Liver (tissue), 9 donors: Measurements from ENCODE around the gene AREL1. TPM values are rescaled to one million over a fixed set of nuclear protein-coding genes. Genes with fewer than 3 reads are reported as not detected.

Experiments
- DNase-seq: peaks from one replicate; pipeline ENCODE4 v3.0.0-alpha.2; 2017; ENCODE audit warnings: low spot score
- H3K27ac ChIP-seq, 2 donors: one replicate each; pipeline ENCODE4 v1.7.0; 2013; ENCODE audit warnings: inconsistent platforms in 2 of 2, low read length in 2 of 2, control low read depth in 1 of 2, low read depth in 1 of 2, mild to moderate bottlenecking in 1 of 2
- H3K27me3 ChIP-seq, 4 donors: one replicate each; pipeline versions ENCODE4 v1.6.1 to v1.7.0; 2013; ENCODE audit warnings: low read length in 3 of 4, inconsistent platforms in 1 of 4, mild to moderate bottlenecking in 1 of 4, moderate library complexity in 1 of 4; ENCODE audit not compliant: control insufficient read depth in 4 of 4, insufficient read depth in 4 of 4
- H3K36me3 ChIP-seq, 4 donors: one replicate each; pipeline versions ENCODE4 v1.6.1 to v1.7.0; 2013; ENCODE audit warnings: low read length in 3 of 4, mild to moderate bottlenecking in 3 of 4, low read depth in 1 of 4, moderate library complexity in 1 of 4; ENCODE audit not compliant: control insufficient read depth in 4 of 4, insufficient read depth in 3 of 4
- H3K4me1 ChIP-seq, 4 donors: one replicate each; pipeline versions ENCODE4 v1.6.1 to v1.7.0; 2013; ENCODE audit warnings: low read length in 3 of 4, mild to moderate bottlenecking in 3 of 4, moderate library complexity in 1 of 4; ENCODE audit not compliant: control insufficient read depth in 4 of 4, insufficient read depth in 4 of 4
- H3K4me3 ChIP-seq, 3 donors: one replicate each; pipeline versions ENCODE4 v1.6.1 to v1.7.0; 2013; ENCODE audit warnings: low read length in 3 of 3, control low read depth in 1 of 3, low read depth in 1 of 3, mild to moderate bottlenecking in 1 of 3
- H3K9ac ChIP-seq, 2 donors: one replicate each; pipeline ENCODE4 v1.7.0; 2013; ENCODE audit warnings: low read length in 2 of 2, mild to moderate bottlenecking in 2 of 2, moderate library complexity in 2 of 2, control low read depth in 1 of 2, low read depth in 1 of 2
- H3K9me3 ChIP-seq, 4 donors: one replicate each; pipeline versions ENCODE4 v1.6.1 to v1.7.0; 2013; ENCODE audit warnings: low read length in 3 of 4; ENCODE audit not compliant: control insufficient read depth in 4 of 4
- EGR1 ChIP-seq, 2 donors: IDR thresholded peaks; 2 replicates each; pipeline ENCODE4 v1.6.1; 2016 to 2018; ENCODE audit warnings: antibody characterized with exemption in 2 of 2, low read depth in 2 of 2
- FOXA1 ChIP-seq: IDR thresholded peaks from 2 replicates; pipeline ENCODE4 v1.6.1; 2016; ENCODE audit warnings: antibody characterized with exemption
- FOXA2 ChIP-seq: IDR thresholded peaks from 2 replicates; pipeline ENCODE4 v1.6.1; 2016; ENCODE audit warnings: antibody characterized with exemption
- GABPA ChIP-seq, 2 donors: IDR thresholded peaks in 1 of 2; conservative IDR thresholded peaks in 1 of 2; 2 replicates each; pipeline ENCODE4 v1.6.1; 2016; ENCODE audit warnings: antibody characterized with exemption in 2 of 2, mild to moderate bottlenecking in 1 of 2, moderate library complexity in 1 of 2
- HNF4A ChIP-seq, 2 donors: conservative IDR thresholded peaks; 2 replicates each; pipeline ENCODE4 v1.6.1; 2016; ENCODE audit warnings: antibody characterized with exemption in 2 of 2, mild to moderate bottlenecking in 2 of 2
- HNF4G ChIP-seq: IDR thresholded peaks from 2 replicates; pipeline ENCODE4 v1.6.1; 2016; ENCODE audit warnings: antibody characterized with exemption
- JUND ChIP-seq, 2 donors: IDR thresholded peaks; 2 replicates each; pipeline ENCODE4 v1.6.1; 2016; ENCODE audit warnings: antibody characterized with exemption in 2 of 2
- NR2F2 ChIP-seq: IDR thresholded peaks from 2 replicates; pipeline ENCODE4 v1.6.1; 2016; ENCODE audit warnings: antibody characterized with exemption
- RAD21 ChIP-seq, 2 donors: IDR thresholded peaks; 2 replicates each; pipeline ENCODE4 v1.6.1; 2016; ENCODE audit warnings: antibody characterized with exemption in 2 of 2, mild to moderate bottlenecking in 2 of 2
- RXRA ChIP-seq, 2 donors: IDR thresholded peaks; 2 replicates each; pipeline ENCODE4 v1.6.1; 2017 to 2018; ENCODE audit warnings: antibody characterized with exemption in 2 of 2, mild to moderate bottlenecking in 1 of 2
- SP1 ChIP-seq: IDR thresholded peaks from 2 replicates; pipeline ENCODE4 v1.6.1; 2018; ENCODE audit warnings: antibody characterized with exemption, mild to moderate bottlenecking
- TAF1 ChIP-seq: conservative IDR thresholded peaks from 2 replicates; pipeline ENCODE4 v1.6.1; 2016; ENCODE audit warnings: antibody characterized with exemption, mild to moderate bottlenecking
- YY1 ChIP-seq: IDR thresholded peaks from 2 replicates; pipeline ENCODE4 v1.6.1; 2016; ENCODE audit warnings: antibody characterized with exemption, mild to moderate bottlenecking
- WGBS: extraction: QIAGEN DNeasy Blood & Tissue Kit; methylation state at CpG from one replicate; pipeline ENCODE4 v1.1.7; 2013; 5-methylcytosine and 5-hydroxymethylcytosine counted together
- polyA plus RNA-seq, 2 donors: library from polyadenylated mRNA; stranded (reverse) in 1 of 2; unstranded in 1 of 2; fragments of 200-250 nt in 1 of 2; fragments of >200 nt in 1 of 2; fragmentation: Nextera tagmentation in 1 of 2; extraction: Ambion mirVana in 1 of 2; gene quantifications; one replicate each; pipeline versions ENCODE4 v1.2.1 to v1.2.3, GENCODE V29; 2013 to 2015
- total RNA-seq, 2 donors: library from RNA; depleted of rRNA; stranded (reverse); fragments of >200 nt; gene quantifications; one replicate each; pipeline ENCODE4 v1.2.3, GENCODE V29; 2014
- TF ChIP-seq, protein P1 (sequence below): fragments of 150-350 bp; IDR thresholded peaks from 2 replicates; pipeline ENCODE4 v1.5.1; 2017; ENCODE audit warnings: improper control_type of control experiment, low read depth, low read length; ENCODE audit not compliant: missing input control
- TF ChIP-seq, protein P2 (sequence below): IDR thresholded peaks from 2 replicates; pipeline ENCODE4 v1.6.1; 2016; ENCODE audit warnings: antibody characterized with exemption
- TF ChIP-seq, protein P3 (sequence below): IDR thresholded peaks from 2 replicates; pipeline ENCODE4 v1.6.1; 2016; ENCODE audit warnings: antibody characterized with exemption
- TF ChIP-seq, protein P4 (sequence below): IDR thresholded peaks from 2 replicates; pipeline ENCODE4 v1.6.1; 2016; ENCODE audit warnings: antibody characterized with exemption, mild to moderate bottlenecking
- TF ChIP-seq, protein P5 (sequence below): IDR thresholded peaks from 2 replicates; pipeline ENCODE4 v1.6.1; 2016; ENCODE audit warnings: antibody characterized with exemption
- donor health status: healthy.
- donor health status: healthy.
- donor health status: healthy.
- donor health status: healthy.
- donor health status: healthy.

Gene AREL1
- total and polyA plus RNA-seq, 4 donors, result 5.6 to 26.6 (median 13.2) TPM

DNA sequence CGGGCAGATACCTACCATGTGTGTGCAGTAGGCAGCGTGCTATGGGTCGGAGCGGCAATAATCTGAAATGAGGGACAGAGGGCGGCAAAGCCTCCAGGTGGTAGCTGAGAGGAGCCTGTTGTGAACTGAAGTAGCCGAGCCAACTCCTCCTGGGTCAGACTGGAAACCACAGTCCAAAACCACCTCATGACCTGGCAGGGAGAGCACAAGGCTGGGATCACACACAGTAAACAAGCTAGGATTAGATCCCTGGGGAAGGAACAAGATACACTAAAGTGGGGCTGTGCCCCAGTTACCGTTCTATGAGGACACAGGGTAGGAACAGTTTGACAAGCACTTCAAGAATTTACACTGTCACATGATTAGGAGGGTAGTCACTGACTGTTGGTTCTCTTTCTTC lies 49.0 kb downstream of the AREL1 start:
- peaks cover 16 to 61% (median 37%) of the 10 kb centered on the region in 4 donors for H3K36me3 ChIP-seq
- no peaks in the 10 kb centered on the region for H3K27me3 ChIP-seq
- no peak for TF ChIP-seq RXRA (IDR thresholded peaks at IDR 0.05)
- TF ChIP-seq, protein P1, sequence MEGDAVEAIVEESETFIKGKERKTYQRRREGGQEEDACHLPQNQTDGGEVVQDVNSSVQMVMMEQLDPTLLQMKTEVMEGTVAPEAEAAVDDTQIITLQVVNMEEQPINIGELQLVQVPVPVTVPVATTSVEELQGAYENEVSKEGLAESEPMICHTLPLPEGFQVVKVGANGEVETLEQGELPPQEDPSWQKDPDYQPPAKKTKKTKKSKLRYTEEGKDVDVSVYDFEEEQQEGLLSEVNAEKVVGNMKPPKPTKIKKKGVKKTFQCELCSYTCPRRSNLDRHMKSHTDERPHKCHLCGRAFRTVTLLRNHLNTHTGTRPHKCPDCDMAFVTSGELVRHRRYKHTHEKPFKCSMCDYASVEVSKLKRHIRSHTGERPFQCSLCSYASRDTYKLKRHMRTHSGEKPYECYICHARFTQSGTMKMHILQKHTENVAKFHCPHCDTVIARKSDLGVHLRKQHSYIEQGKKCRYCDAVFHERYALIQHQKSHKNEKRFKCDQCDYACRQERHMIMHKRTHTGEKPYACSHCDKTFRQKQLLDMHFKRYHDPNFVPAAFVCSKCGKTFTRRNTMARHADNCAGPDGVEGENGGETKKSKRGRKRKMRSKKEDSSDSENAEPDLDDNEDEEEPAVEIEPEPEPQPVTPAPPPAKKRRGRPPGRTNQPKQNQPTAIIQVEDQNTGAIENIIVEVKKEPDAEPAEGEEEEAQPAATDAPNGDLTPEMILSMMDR, result no peak
- TF ChIP-seq RAD21 (IDR thresholded peaks at IDR 0.05), result no peak
- TF ChIP-seq, protein P2, sequence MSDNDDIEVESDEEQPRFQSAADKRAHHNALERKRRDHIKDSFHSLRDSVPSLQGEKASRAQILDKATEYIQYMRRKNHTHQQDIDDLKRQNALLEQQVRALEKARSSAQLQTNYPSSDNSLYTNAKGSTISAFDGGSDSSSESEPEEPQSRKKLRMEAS, result no peak
- no peak for TF ChIP-seq YY1
- TF ChIP-seq NR2F2, result no peak
- WGBS, result 96% methylated on average over 7 of the region's 7 CpGs
- no peak for DNase-seq
- no peak overlapping the region for H3K27ac ChIP-seq
- no peaks in the 10 kb centered on the region for H3K9me3 ChIP-seq
- no peak overlapping the region for H3K4me3 ChIP-seq
- H3K4me1 ChIP-seq, result peaks cover 0 to under 1% (median 0%) of the 10 kb centered on the region in 4 donors
- H3K9ac ChIP-seq, result no peak overlapping the region

DNA sequence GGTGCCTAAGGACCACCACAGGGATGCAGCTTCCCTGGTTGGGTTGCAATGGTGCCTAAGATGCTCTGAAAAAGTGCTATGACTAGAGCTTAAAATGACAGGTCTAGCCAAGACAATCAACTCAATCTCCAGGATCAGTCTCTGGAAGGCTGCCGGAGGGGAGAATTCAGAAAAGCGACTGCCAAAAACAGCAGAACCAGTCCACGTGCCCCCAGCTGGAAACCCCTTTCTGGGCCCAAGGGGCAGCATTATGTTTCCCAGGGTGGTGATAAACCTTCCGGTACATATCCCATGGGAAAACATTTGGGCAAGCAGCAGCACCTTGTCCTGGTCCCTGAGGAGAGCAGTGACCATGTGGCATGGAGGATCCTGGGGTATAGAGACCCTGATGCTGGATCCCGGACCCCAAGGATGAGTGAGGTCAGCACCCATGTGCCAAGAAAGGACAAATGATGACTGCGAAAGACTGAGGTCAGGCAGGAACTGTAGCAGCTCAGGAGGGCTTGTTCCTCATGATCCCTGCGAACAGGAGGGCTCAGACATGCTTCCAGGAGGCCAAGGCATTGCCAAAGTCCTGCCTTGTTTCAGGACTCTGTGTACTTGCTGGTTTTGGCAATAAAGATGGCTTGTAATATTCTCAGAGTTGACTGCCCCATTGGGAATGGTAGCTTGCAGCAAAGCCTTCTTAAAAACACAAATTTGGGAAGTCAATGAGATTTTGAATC lies 51.0 kb downstream of the AREL1 start:
- H3K9ac ChIP-seq, result no peak overlapping the region
- no peak overlapping the region for H3K4me3 ChIP-seq
- no peak overlapping the region for H3K27ac ChIP-seq
- H3K27me3 ChIP-seq, result no peaks in the 10 kb centered on the region
- H3K9me3 ChIP-seq, result no peaks in the 10 kb centered on the region
- H3K4me1 ChIP-seq, result peaks cover 0 to 7% (median 3%) of the 10 kb centered on the region in 4 donors
- H3K36me3 ChIP-seq, result peaks cover 12 to 44% (median 28%) of the 10 kb centered on the region in 4 donors
- DNase-seq, result no peak
- WGBS, result 98% methylated on average over 7 of the region's 7 CpGs
- TF ChIP-seq RAD21 (IDR thresholded peaks at IDR 0.05) (no peak), YY1 (no peak), SP1 (no peak), FOXA2 (no peak), TAF1 (no peak), GABPA (IDR thresholded peaks at IDR 0.05 in 1 of 2, conservative IDR thresholded peaks at IDR 0.05 in 1 of 2) (no peak), JUND (IDR thresholded peaks at IDR 0.05) (no peak), HNF4A (conservative IDR thresholded peaks at IDR 0.05) (no peak), RXRA (IDR thresholded peaks at IDR 0.05) (no peak), NR2F2 (no peak), FOXA1 (no peak), HNF4G (no peak), EGR1 (IDR thresholded peaks at IDR 0.05; ENCODE audit: low read depth in 2 of 2) (no peak)
- TF ChIP-seq, protein P2, result no peak
- TF ChIP-seq, protein P3, sequence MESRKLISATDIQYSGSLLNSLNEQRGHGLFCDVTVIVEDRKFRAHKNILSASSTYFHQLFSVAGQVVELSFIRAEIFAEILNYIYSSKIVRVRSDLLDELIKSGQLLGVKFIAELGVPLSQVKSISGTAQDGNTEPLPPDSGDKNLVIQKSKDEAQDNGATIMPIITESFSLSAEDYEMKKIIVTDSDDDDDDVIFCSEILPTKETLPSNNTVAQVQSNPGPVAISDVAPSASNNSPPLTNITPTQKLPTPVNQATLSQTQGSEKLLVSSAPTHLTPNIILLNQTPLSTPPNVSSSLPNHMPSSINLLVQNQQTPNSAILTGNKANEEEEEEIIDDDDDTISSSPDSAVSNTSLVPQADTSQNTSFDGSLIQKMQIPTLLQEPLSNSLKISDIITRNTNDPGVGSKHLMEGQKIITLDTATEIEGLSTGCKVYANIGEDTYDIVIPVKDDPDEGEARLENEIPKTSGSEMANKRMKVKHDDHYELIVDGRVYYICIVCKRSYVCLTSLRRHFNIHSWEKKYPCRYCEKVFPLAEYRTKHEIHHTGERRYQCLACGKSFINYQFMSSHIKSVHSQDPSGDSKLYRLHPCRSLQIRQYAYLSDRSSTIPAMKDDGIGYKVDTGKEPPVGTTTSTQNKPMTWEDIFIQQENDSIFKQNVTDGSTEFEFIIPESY, result no peak
- TF ChIP-seq, protein P4, sequence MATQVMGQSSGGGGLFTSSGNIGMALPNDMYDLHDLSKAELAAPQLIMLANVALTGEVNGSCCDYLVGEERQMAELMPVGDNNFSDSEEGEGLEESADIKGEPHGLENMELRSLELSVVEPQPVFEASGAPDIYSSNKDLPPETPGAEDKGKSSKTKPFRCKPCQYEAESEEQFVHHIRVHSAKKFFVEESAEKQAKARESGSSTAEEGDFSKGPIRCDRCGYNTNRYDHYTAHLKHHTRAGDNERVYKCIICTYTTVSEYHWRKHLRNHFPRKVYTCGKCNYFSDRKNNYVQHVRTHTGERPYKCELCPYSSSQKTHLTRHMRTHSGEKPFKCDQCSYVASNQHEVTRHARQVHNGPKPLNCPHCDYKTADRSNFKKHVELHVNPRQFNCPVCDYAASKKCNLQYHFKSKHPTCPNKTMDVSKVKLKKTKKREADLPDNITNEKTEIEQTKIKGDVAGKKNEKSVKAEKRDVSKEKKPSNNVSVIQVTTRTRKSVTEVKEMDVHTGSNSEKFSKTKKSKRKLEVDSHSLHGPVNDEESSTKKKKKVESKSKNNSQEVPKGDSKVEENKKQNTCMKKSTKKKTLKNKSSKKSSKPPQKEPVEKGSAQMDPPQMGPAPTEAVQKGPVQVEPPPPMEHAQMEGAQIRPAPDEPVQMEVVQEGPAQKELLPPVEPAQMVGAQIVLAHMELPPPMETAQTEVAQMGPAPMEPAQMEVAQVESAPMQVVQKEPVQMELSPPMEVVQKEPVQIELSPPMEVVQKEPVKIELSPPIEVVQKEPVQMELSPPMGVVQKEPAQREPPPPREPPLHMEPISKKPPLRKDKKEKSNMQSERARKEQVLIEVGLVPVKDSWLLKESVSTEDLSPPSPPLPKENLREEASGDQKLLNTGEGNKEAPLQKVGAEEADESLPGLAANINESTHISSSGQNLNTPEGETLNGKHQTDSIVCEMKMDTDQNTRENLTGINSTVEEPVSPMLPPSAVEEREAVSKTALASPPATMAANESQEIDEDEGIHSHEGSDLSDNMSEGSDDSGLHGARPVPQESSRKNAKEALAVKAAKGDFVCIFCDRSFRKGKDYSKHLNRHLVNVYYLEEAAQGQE, result no peak
- TF ChIP-seq, protein P1, result no peak
- TF ChIP-seq, protein P5, sequence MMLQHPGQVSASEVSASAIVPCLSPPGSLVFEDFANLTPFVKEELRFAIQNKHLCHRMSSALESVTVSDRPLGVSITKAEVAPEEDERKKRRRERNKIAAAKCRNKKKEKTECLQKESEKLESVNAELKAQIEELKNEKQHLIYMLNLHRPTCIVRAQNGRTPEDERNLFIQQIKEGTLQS, result no peak
